ENCODE measurements around the gene VMP1.
"Not testable (repeated sequence)": the region's sequence is repeated elsewhere in the genome, so short reads cannot be mapped to it uniquely, and the experiment has no call there.

Gene VMP1

GRCh38 chr17:59840329-59841090 is 133.1 kb downstream of the VMP1 start:
- peak overlapping the region; percentile 76 for H3K4me3 ChIP-seq (replicated peaks; ENCODE audit: low read depth, low read length)
- TF ChIP-seq, protein P1, sequence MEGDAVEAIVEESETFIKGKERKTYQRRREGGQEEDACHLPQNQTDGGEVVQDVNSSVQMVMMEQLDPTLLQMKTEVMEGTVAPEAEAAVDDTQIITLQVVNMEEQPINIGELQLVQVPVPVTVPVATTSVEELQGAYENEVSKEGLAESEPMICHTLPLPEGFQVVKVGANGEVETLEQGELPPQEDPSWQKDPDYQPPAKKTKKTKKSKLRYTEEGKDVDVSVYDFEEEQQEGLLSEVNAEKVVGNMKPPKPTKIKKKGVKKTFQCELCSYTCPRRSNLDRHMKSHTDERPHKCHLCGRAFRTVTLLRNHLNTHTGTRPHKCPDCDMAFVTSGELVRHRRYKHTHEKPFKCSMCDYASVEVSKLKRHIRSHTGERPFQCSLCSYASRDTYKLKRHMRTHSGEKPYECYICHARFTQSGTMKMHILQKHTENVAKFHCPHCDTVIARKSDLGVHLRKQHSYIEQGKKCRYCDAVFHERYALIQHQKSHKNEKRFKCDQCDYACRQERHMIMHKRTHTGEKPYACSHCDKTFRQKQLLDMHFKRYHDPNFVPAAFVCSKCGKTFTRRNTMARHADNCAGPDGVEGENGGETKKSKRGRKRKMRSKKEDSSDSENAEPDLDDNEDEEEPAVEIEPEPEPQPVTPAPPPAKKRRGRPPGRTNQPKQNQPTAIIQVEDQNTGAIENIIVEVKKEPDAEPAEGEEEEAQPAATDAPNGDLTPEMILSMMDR (IDR thresholded peaks at IDR 0.05; ENCODE audit: low read length, missing control alignments), result no peak
- DNase-seq (ENCODE audit: low read depth), result peak; percentile 70

DNA sequence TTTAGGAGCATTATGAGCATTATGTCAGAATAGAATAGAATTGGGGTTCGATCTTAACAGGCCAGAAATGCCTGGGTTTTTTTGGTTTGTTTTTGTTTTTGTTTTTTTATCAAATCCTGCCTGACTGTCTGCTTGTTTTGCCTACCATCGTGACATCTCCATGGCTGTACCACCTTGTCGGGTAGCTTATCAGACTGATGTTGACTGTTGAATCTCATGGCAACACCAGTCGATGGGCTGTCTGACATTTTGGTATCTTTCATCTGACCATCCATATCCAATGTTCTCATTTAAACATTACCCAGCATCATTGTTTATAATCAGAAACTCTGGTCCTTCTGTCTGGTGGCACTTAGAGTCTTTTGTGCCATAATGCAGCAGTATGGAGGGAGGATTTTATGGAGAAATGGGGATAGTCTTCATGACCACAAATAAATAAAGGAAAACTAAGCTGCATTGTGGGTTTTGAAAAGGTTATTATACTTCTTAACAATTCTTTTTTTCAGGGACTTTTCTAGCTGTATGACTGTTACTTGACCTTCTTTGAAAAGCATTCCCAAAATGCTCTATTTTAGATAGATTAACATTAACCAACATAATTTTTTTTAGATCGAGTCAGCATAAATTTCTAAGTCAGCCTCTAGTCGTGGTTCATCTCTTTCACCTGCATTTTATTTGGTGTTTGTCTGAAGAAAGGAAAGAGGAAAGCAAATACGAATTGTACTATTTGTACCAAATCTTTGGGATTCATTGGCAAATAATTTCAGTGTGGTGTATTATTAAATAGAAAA is 133.8 kb downstream of the VMP1 start:
- peak; percentile 75 for DNase-seq (ENCODE audit: low read depth)
- H3K4me3 ChIP-seq (replicated peaks; ENCODE audit: low read depth, low read length), result peak overlapping the region; percentile 76

DNA sequence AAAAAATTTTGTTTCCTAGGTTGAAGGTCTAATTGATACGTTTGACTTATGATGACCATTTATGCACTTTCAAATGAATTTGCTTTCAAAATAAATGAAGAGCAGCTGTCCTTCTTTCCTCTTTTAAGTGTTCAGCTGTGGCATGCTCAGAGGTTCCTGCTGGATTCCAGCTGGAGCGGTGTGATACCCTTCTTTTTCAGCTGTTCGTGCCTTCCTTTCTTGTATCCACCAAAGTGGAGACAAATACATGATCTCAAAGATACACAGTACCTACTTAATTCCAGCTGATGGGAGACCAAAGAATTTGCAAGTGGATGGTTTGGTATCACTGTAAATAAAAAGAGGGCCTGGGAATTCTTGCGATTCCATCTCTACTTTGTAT is 134.4 kb downstream of the VMP1 start:
- H3K4me3 ChIP-seq (replicated peaks; ENCODE audit: low read depth, low read length), result peak overlapping the region; percentile 76

DNA sequence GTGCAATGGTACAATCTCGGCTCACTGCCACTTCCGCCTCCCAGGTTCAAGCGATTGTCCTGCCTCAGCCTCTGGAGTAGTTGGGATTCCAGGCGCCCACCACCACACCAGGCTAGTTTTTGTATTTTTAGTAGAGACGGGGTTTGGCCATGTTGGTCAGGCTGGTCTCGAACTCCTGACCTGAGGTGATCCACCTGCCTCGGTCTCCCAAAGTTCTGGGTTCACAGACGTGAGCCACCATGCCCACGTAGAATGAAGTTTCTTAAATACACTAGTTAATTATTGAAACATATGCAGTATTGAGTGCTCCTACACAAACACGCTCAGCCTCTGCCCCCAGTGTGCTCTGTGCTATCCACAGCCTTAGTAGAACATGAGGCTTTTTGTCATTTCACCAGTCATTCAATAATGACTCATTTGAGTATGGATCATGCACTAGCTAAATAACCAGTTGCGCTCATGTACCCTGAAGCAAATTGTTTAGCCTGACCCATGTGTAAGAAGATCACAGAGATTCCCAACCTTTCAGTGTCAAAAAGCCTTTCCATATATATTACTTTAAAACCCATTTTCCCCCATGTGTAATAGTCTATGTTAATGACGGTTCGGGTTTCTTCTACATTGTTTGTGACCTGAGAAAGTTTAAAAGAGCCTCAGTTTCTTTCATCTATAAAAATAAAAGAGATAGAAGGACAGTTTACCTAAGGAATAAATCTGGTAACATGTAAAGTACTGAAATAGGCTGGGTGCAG is 135.6 kb downstream of the VMP1 start:
- H3K4me3 ChIP-seq (replicated peaks; ENCODE audit: low read depth, low read length), result no peak overlapping the region
- TF ChIP-seq, protein P1 (IDR thresholded peaks at IDR 0.05; ENCODE audit: low read length, missing control alignments), result no peak
- peak; percentile 98 for DNase-seq (ENCODE audit: low read depth)

More for the DNA sequence above, 134.4 kb downstream of the VMP1 start:
- not testable (repeated sequence) for DNase-seq (ENCODE audit: low read depth)

DNA sequence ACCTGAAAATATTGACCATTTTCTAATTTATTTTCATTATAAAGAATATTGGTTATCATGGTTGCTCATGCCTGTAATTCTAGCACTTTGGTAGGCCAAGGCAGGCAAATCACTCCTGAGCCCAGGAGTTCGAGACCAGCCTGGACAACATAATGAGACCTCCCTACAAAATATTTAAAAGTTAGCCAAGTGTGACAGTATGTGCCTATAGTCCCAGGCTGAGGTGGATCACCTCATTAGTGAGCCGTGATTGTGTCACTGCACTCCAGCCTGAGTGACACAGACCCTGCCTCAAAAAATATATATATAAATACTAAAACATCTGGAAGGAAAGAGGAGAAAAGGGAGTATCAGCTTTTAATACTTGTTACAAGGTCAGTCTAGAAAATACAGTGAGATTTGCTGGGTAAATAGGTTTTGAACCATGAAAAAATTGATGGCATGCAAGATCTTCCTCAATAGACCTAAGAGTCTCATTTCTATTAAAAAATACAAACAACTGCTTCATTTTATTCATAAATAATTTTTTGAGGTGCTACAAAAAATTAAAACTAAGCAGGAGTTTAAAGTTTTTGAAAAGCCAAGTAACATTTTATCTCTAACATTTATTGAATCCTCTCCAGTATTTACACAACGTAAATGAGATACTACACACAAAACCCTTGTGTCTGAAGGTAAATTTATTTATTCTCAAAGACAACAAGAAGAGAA is 137.6 kb downstream of the VMP1 start:
- peak; percentile 82 for DNase-seq (ENCODE audit: low read depth)
- TF ChIP-seq, protein P1 (IDR thresholded peaks at IDR 0.05; ENCODE audit: low read length, missing control alignments), result no peak
- H3K4me3 ChIP-seq (replicated peaks; ENCODE audit: low read depth, low read length), result no peak overlapping the region

DNA sequence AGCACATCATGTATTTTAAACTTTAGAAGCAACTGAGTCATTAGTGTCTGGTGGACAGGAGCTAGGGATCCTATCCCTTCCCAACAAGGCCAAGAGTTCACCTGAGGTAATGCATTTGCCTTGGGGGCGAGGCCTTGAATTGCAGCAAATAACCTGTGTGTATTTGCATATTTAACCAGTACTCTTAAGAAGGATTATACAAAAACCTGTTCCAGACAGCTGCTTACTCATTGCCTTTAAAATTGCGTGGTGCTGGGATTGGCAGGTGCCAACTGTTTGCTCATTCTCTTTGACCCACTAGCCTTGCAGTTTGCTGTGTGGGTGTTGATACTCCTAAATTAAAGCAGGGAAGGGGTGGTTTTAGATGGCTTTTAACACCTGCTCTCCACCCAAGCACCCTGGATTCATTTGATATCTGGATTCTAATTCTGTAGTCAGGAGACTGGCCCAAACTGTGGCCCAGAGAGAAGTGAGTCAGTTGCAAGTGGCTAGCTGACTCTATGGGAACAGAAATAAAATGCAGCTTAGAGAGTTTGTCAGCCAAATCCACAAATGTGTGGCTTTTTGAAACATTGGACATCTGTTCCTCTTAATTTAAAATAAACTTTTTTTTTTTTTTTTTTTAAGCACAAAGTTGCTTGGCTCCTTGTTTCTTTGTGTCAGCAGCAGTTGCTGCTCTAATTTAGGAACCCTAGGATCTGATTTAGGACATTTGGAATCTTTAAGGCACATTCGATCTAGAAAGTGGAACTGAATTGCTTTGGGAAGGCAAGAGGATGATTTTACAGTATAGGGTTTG is 138.3 kb downstream of the VMP1 start:
- peak; percentile 81 for DNase-seq (ENCODE audit: low read depth)
- H3K4me3 ChIP-seq (replicated peaks; ENCODE audit: low read depth, low read length), result no peak overlapping the region
- TF ChIP-seq, protein P1 (IDR thresholded peaks at IDR 0.05; ENCODE audit: low read length, missing control alignments), result no peak
